Activated CD4-positive, CD25-positive, alpha-beta regulatory T cell treated with anti-CD3 and anti-CD28 coated beads, Interleukin-2, amount 50 U/mL, for 24 hours (primary cell): ENCODE results near the gene ZFAND3.
"Not testable (repeated sequence)": the region's sequence is repeated elsewhere in the genome, so short reads cannot be mapped to it uniquely, and the experiment has no call there.

ENCODE experiments used
- ATAC-seq, 2 donors: fragments of 150-1000 bp; cut with Tn5 transposase; one replicate each; pipeline ENCODE4 v1.10.0; 2021; ENCODE audit warnings: mild to moderate bottlenecking in 1 of 2, moderate library complexity in 1 of 2

Gene ZFAND3

DNA sequence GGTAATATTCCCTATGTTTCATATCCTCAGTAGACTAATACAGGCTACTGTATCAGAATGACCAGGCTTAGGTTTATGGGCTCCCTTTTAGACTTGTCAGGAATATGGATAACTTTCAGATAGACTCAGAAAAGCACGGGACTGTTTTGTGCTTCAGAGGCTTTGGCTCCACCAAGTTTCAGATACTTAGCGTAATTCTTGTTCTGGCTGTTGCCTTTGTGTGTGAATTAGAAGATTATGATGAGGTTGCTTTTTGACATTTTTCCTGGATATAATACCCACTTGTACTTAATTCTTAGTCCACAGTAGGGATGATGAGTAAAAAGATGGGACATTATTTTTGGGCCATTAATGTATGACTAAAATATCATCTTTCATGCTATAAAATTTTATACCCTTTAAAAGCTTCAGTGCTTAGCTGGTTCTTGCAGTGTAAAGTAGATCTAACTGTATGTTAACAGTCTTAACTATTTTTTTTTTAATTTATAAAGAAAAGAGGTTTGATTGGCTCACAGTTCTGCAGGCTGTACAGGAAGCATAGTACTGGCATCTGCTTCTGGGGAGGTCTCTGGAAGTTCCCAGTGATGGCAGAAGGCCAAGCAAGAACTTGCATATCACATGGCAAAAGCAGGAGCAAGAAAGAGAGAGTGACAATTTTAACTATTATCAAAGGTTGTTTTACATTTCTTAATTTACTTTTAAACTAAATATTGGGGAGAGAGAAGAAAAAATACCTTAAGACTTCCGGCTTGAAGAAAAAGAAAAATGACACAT is 120.7 kb downstream of the ZFAND3 start:
- ATAC-seq = no peak

DNA sequence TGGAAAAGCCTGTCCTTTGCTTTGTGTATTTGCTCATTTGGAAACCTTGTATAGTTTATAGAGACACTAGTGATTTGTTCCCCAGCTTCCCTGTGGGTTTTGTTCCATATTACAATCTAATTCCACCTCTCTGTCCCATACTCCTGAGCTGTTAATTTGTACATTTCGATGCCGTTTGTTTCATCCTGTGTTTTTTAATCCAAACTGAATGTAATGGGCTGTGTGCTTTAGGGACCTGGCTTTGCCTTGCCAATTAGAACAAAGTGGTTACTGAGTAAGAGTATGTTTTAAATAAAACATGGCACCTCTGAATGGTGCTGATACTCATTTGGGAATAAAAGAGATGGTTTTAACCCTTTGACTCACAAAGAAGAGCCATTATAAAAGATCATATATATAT is 122.3 kb downstream of the ZFAND3 start:
- ATAC-seq = no peak

DNA sequence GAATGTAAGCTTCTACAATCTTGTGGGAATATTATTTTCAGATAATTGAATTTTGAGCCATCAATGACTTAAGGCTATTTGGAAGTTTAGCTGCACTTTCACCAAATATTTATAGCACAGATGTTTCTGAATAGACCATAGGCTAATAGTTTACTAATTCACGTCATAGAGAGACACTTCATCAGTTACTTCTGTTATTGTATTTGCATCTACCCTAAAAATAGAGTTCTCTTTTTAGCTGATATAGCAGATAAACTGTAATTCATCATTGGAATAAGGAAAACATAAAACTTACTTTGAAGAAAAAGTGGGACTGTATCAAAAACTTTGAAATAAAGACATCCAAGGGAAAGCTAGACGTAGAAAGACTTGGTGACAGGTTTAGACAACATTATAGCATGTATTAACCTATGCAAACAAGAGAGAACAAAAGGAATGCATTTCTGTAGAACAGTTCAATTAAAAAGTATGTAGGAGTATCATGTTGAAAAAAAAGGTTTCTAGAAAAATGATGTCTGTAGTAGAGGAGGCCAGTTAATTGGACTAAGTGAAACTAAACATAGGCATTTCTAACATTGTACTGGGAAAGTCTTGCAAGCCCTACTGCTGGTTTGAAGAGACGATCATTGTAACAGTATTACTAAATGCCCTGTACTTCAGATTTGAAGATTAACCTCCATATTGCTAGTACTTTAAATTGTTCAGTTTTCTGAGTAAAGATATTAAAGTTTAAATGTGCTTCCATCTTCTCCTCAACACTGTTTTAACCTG is 123.3 kb downstream of the ZFAND3 start:
- no peak for ATAC-seq

DNA sequence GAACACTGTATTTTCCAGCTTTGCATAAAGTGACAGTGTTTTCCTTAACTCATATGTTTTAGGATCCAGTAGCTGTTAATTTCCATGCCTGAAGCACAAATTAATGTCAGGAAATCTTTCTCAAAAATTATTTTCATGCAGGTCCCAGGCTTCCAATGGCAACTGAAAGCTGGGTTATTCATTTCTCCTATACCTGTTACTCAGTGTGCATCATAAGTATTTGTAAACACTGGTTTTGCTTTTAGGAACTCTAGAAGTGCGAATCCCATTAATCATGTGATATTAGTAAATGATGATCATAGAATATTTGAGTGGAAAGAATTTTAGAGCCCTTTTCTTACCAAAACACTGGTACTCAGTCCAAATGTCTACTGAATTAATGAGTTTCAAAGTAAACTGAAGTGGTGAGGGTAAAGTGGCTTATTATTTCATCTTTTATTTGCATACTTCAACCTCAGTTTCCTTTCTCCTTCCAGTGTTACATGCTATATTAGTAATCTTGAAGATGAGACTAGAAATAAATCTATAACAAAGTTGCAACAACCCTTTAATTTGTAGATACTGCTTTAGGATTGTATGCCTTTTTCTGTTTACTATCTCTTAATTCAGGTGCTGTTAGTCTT is 124.0 kb downstream of the ZFAND3 start:
- ATAC-seq = peak in 1 of 2 donors; percentile 17

DNA sequence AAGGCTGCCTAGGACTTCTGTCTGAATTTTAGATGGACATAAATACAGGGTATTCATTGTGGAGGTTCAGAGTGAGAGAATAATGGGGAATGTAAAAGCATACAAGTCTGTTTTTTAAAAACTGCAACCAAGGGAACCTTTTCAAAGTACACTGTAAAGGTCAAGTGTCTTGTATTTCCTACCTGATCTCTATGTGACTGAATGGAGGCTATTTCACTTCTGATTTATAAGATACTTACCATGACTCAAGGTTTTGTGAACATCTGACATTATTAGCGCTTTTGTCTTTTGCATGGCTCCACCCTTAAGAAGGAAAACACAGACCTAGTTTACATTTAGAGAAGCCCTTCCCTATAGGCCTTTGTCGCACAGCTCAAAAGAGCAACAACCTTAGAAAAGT is 126.5 kb downstream of the ZFAND3 start:
- ATAC-seq = peak in 1 of 2 donors; percentile 27

DNA sequence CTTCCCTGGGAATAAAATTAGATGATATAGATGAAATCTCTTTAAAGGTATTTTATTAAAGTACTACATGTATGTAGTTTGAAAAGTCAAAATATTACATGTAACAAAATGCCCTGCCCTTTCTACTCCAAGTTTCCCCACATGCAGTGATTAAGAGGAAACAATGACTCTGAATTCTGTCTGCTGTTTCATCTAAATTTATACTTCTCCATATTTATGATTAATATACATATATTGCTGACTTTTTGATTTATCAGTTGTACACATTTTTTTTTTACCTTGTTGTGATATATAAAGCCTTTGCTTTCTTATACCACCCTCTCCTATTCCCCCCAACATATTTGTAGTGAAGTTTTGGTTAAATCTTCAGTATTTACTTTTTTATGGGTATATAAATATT is 127.9 kb downstream of the ZFAND3 start:
- no peak for ATAC-seq

DNA sequence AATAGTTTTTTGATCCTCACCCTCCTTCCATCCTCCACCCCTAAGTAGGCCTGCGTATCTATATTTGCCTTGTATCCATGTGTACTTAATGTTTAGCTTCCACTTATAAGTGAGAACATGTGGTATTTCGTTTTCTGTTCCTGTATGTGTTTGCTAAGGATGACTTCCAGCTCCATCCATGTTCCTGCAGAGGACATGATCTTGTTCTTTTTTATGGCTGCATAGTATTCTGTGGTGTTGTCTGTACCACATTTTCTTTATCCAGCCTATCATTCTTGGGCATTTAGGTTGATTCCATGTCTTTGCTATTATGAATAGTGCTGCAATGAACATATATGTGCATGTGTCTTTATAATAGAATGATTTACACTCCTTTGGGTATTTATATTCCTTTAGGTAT is 129.1 kb downstream of the ZFAND3 start:
- ATAC-seq = not testable (repeated sequence)

DNA sequence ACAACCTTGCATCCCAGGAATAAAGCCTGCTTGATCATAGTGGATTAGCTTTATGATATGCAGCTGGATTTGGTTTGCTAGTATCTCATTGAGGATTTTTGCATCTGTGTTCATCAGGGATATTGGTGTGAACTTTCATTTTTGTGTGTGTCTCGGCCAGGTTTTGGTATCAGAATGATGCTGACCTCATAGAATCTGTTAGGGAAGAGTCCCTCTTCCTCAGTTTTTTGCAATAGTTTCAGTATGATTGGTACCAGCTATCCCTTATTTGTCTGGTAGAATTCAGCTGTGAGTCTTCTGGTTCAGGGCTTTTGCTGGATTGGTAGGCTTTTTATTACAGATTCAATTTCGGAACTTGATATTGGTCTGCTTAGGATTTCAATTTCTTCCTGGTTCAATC is 132.5 kb downstream of the ZFAND3 start:
- no peak for ATAC-seq

DNA sequence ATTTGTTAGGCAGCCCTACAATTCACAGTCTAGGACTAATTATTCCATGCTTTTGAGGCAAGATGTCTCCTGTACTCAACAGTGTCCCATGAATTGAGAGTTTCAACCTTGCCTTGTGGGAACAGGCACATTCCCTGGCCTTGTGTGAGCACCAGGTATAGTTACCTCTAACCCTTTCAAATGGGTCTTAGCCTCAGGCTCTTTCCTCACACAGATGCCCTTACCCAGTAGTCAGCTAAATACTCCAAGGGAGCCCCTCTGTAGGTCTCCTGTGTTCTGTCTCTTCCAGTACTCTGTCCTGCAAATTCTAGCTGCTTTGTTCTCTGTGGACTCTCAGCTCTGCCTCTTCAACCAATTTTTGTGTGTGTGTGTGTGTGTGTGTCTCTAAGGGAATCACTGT is 135.3 kb downstream of the ZFAND3 start:
- ATAC-seq = no peak

DNA sequence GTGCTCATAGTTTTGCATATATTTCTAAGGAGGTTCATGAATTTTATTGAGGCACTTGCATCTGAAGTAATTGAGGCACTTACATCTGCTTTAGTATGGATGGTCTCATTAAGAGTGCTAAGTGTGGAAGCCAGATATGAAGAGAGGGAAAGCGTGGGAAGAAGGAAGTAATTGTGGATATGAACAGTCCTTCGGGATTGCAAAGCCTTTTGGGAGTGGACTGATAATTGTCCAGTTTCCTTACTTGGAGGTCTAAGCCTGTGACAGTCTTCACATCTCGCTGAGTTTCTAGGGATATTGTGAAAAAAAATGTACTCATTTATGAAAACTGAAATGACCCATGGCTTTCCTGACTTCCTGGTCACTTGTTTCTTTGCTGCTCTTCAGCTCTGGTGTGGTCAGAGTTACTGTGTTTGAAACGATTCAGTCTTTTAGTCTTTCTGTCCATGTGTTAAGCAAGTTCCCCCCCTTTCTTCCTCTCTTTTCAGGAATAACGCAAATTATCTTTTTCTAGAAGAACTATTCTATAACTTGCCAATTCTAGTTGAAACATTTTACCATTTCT is 137.3 kb downstream of the ZFAND3 start:
- no peak for ATAC-seq

DNA sequence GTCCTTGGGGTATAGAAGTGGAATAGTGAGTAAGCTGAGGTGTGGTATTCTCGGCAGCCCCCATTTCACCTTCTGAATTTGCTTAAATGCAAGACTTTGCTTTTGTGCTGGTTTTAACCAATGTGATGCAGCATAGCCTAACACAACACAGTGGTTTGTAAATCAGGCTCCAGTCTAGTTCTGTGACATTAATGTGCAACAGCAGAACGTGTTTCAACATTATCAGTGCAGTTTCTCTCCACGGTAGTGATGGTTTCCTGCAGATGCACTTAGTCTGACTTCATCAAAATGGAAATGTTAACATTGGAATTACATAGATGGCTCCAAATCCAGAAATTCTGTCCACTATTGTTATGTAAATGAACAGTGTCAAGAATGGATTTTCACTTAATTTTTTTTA is 139.5 kb downstream of the ZFAND3 start:
- ATAC-seq = no peak

DNA sequence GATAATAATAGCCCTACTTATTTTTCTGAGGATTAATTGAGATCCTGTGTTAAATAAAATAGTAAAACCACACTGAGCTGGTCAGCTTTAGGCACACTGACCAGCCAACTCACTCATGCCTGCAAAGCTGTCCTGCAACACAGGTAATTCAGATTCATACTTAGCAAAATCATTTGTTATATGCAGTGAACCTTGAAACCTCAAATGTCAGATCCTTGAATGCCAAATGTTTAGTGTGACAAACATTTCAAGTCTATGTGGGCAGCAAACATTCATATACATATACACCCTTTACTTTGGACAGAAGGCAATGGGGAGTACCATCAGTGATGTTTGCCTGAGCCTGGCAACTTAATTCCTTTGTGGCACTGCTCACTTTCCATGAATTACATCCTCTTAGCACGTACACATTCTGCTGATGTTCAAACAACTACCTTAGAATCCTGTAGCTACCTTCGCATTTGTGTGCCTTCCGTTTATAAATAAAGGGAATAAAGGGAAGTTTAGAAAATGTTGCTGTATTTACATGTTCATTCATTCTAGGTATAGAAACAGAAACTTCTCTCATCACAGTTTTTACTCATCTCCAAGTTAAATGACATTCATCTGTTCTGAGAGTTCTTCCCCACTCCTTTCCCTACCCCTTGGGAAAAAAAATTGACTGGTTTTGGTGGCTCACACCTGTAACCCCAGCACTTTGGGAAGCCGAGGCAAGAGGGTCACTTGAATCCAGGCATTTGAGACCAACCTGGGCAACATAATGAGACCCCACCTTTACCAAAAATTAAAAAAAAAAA is 140.8 kb downstream of the ZFAND3 start:
- no peak for ATAC-seq

DNA sequence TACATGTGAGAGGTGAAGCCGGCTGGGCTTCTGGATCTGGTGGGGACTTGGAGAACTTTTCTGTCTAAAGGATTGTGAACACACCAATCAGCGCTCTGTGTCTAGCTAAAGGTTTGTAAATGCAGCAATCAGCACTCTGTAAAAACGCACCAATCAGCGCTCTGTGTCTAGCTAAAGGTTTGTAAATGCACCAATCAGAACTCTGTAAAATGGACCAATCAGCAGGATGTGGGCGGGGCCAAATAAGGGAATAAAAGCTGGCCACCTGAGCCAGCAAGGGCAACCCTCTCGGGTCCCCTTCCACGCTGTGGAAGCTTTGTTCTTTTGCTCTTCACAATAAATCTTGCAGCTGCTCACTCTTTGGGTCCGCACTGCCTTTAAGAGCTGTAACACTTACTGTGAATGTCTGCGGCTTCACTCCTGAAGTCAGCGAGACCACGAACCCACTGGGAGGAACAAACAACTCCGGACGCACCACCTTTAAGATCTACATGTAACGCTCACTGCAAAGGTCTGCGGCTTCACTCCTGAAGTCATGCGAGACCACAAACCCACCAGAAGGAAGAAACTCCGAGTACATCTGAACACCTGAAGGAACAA is 143.1 kb downstream of the ZFAND3 start:
- ATAC-seq = not testable (repeated sequence)

DNA sequence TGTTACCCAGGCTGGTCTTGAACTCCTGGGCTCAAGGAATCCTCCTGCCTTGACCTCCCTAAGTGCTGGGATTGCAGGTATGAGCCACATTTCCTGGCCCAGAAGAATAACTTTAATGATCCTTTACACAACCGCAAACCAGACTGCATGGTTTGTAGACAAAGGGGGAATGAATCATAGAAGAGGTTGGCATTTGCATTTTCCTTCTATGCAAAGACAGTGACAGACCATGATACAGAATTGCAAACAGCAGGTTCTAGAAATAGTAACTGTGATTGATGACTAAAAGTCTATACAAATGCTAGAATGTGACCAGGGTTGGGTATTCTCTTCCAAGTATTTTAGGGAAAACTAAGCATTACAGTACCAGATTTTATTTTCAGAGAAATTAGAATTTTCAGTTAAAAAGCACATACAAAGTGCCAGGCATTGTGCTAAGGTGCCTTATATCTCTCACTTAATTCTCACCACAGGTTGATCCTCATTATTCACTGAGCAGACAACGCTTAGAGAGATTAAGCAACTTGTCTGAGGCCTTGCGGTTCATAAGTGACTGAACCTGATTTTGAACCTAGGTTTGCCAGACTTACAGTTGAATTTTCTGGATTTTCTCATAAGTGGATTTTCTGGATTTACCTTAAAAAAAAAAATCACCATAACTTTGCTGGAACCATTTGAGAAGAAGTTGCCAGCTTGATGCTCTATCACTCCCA is 146.6 kb downstream of the ZFAND3 start:
- peak; percentile 48 to 75 for ATAC-seq

DNA sequence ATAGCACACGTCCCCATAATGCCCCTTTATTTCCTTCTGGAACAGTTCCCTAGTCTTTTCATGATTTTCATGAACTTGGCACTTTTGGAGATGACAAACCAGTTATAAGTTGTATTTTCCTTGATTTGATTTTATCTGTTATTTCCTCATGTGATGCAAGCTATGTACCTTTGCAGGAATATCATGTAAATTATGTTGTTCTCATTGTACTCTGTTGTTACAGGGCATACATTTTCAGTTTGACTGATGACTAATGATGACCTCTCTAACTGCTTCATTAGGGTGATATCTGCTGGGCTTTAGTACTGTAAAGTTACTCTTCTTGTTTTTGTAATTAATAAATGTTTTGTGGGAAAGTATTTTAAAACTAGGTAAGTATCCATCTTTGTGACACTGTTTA is 147.3 kb downstream of the ZFAND3 start:
- ATAC-seq = no peak

DNA sequence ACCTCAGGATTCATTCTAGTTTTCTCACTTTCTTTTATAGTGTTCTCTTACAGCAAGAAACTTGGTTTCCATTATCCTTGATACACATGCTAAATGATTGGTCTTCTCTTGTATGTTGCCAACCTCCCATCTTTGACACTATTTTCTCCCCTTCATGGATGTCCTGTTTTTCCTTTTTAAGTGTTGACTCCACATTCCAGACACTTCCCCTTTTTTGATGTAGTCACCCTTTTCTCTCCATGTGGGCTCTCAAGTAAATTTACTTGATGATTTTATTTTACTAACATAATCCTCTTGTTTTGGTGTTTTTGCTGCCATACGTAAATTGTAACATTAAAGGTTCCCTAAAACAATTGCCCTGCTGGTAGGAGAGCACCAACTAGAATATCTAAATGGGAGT is 148.1 kb downstream of the ZFAND3 start:
- ATAC-seq = no peak

DNA sequence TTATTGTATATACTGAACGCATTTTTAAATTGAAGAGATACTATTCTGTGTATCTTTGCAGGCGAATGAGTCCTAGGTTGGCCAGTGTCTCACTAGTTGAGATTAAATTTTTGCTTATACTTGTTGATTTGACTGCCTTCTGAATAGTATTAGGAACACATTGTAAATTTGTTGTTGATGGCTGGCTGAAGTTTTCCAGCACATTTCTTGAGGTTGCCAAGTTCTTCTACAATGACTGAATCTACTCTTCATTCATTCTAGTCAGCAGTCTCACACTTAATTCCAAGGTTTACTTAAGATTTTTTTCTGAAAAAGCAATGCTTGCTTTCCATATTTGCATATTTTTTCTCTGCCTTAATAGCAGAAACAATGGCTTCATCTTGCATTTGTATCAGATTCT is 151.7 kb downstream of the ZFAND3 start:
- no peak for ATAC-seq

DNA sequence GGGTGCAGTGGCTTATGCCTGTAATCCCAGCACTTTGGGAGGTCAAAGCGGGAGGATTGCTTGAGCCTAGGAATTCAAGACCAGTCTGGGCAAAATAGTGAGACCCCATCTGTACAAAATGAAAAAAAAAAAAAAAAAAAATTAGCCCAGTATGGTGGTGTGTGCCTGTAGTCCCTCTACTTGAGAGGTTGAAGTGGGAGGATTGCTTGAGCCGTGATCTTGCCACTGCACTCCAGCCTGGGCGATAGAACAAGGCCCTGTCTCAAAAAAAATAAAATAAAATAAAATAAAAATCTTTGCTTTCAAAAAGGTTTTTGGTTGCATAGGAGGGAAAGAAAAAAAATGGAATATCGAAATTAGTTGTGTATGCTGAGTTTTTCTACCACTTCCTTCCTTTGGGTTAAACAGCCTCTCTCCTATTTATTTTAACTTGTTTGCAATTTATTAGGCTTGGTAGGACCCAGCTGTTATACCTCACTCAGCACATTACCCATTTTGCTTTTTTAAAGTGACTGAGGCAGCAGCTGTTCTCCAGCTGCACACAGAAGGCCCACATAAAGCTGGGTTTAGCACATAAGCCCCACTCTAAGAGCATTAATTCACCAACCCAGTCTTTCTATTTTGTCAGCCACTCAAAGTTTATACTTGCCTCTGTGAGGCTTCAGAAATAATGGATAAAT is 152.3 kb downstream of the ZFAND3 start:
- ATAC-seq = no peak

DNA sequence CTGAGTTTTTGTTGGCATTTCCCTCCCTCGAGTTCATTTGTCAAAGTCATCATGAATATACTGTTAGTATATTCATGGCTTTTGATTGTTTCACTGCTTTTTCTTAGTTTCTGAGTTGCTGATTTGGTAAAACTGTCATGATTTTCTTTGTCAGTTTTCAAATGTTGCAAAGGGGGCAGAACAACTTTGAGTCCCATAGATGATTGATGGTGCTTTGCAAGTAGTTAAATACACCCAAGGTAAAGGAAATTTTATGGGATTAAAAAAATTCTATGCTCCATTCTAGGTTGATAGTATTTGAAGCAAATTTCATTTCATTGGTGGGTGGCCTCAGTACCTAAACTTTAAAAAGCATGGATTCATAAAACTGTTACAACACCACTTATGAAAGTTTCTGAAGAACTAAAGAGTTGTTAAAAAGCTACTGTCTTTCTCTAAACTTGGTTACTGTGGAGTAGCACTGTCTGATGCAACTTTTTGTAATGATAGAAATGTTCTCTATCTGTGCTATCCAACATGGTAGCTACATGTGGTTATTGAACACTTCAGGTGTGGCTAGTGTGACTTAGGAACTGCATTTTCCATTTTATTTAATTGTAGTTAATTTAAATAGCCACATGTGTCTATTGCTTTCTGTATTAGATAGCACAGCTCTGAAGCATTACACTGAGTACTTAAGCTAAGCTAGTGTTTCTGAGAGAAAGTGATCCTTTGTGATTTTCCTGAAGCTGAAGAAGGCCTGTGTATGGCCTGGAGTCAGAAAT is 153.6 kb downstream of the ZFAND3 start:
- no peak for ATAC-seq

DNA sequence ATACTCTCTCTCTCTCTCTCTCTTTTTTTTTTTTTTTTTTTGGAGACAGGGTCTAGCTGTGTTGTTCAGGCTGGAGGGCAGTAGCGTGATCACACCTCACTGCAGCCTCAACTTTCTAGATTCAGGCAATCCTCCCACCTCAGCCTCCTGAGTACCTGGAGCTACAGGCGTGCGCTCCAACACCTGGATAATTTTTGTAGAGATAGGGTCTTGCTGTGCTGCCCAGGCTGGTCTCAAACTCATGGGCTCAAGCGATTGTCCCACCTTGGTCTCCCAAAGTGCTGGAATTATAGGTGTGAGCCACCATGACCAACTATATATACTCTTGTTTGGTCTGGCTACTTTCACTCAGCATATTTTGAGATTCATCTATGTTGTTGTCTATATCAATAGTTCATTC is 154.9 kb downstream of the ZFAND3 start:
- no peak for ATAC-seq
